Measurements from ENCODE around the gene TMEM131.

The TMEM131 gene

DNA sequence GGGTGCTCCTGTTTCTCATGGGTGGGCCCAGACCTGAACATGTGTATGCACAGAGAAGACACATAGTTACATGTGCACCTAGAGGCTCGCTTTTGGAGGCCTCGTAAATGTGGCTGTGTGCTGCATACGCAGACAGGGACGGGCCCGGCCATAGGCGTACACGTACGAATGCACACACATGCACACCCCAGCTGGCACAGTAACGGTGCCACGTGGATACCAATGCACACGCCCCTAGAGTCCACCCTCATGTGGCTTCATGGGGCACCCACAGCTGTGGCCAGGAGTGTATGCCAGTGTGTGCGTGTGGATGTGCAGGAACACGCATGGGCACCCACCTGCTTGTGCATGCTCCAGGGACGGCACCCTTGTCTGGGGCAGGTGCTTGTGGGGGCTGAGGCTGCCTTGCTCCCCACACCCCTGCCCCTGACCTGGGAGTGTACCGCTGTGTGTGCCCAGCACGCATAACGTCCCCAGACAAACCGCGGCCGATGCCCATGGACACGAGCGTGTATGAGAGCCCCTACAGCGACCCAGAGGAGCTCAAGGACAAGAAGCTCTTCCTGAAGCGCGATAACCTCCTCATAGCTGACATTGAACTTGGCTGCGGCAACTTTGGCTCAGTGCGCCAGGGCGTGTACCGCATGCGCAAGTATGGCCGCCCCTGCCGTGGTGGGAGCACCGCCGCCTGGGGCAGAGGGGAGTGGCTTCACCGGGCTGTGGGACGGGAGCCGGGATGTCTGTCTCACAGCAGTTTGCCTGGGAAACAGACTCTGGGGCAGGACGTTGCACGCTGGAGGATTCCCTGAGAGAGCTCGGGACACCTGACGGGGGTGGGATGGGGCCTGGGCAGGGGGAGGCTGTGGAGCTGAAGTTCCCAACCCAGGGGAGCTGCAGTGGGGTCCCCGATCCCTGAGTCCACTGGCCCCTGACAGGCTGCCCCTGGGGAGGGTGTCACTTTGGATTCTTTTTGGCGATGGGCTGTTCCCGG, 261.4 kb downstream of the TMEM131 start:
- DNase-seq = no peak

DNA sequence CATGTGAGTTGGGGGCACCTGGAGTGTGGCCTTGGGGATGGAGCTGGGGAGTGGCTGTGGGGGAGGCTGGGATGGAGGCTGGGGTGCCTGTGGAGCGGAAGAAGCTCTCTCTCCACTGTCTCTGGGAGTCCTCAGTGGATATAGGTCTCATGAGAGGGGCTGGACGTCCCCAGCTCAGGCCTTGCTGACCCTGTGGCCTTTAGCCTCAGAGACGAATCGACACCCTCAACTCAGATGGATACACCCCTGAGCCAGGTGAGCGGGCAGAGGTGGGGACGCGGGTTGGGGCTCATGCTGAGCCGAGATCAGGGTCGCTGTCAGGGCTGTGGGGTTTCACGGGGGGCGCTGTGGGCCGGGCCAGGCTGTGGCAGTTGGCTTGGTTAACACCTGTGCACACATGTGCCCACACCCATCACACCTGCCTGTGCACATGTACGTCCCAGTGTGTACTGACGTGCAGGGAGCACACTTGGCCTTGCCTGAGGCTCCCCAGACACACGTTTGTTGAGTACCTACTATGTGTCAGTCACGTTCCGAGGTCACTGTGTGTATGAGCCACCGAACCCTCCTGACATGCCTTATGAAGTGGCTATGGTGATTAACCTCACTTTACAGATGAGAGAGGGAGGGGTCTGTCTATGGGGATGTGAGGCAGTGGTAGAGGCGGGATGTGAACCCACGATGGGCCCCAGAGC, 262.3 kb downstream of the TMEM131 start:
- no peak for DNase-seq

DNA sequence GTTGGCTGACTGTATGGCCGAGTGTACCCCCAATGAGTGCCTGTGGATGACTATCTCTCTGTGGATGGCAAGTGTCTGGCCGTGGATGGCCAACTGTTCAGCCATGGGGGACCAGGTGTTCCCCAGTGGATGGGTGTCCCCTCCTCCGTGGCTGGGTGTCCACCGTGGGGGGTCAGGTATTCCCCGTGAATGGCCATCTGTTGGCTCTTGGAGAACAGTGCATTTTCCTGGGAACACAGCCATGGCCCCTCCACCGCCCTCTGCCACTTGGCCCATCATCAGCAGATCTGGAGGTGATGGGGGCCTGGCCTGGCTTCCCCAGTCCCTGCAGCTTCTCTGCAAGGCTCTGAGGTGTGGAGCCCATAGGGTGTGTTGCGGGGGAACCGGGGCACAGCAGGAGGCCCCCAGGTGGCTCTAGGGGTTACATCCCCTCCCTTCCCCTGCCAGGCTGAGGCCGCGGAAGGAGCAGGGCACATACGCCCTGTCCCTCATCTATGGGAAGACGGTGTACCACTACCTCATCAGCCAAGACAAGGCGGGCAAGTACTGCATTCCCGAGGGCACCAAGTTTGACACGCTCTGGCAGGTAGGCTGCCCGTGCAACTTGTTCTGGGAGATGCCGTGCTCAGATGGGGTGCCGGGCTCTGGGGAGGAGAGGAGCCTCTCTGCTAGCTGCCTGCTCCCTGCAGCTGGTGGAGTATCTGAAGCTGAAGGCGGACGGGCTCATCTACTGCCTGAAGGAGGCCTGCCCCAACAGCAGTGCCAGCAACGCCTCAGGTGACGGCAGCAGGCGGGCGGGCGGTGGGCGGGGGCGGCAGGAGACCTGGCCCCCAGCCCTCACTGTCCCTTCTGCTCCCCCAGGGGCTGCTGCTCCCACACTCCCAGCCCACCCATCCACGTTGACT, 263.1 kb downstream of the TMEM131 start:
- DNase-seq = no peak

DNA sequence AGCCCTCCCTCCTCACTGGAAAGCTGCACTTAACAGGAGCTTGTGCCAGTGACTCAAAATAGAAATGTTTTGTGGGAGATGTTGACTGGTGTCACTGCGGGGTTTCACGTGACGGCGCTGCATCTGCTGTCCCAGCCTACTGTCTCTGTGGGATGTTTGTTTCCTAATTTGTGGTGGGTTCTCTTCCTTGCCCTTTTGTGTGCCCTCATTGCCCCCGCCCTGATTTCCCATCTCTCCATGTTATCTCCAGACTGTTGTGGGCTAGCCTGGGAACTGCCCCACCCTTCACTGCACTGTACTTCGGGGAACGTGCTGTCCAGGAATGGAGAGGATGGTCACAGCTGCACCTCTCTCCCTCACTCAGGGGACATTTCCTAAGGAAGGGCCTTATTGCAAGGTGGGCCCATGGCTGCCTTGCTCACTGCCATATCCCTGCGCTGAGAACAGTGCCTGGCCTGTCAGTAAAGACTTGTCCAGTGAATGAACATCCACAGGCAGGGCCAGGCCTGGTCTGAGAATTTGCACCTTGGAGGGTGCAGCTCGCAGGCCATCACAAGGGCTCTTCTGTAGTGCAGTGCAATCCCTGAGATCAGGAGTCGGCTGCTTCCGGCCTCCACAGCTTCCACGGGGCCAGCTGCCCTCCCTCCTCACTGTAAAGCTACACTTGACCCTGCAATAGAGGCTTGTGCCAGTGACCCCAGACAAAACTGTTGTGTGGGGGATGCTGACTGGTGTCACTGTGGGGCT, 264.3 kb downstream of the TMEM131 start:
- no peak for DNase-seq

DNA sequence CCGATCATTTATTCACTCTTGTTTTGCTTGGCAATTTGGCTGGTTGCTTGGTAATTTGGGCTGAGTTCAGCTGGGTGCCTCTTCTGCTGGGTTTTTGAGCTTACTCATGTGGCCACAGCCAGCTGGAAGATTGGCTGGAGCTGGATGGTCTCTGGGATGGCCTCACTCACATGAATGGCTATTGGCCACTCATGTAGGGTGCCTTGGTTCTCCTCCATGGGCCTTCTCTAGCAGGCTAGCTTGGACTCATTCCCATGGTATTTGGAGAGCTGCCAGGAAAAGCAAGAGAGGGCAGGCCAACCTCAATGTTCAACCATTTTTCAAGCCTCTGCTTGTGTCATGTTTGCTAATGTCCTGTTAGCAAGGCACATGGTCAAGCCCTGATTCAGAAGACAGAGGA, 265.5 kb downstream of the TMEM131 start:
- DNase-seq = no peak

DNA sequence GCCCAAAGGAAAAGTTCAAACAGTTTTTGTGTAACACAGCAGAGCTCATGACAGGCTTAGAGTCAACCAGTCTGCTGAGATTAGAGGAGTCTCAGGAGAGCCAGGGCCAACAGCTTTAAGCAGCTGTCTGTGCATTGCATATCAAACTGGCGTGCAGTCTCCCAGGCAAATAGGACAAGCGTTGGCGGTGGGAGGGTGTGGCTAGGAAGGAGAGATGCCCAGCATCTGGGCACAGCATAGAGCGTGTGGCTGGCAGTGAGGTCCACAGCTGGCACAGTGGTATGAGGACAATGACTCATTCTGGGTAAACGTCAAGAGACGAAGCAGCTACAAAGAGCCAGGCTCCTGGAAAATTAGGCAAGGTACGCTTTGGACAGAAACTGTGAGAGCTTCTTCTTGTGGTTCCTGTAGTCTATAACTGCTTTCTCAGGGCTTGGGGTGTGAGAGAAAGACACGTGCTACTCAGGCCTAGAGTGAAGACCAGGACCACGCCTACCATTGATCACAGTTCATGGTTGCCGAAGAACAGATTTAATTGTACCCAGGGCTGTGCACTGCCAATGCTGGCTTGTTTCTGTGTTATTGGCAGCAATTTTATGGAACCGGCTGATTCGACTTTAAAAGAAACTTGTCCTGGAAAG, 267.5 kb downstream of the TMEM131 start:
- peak; percentile 57 for DNase-seq

DNA sequence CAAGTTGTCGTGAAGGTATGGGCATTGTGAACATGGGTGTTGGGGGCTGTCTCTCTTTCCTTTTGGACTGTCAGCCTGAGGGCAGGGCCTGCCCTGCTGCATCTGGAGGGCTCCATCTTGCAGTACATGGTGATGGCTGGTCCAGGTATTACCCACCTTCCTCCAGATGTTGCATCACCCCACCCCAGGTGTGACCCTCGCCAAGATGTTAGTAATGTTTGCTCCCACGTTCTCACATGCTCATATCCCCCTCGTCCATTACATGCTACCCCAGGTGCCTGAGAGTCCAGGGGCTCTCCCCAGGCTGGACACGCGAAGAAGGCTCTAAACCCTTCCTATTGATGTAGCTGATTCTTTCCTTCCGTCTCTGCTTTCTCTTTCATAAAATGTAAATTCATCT, 268.5 kb downstream of the TMEM131 start:
- no peak for DNase-seq

DNA sequence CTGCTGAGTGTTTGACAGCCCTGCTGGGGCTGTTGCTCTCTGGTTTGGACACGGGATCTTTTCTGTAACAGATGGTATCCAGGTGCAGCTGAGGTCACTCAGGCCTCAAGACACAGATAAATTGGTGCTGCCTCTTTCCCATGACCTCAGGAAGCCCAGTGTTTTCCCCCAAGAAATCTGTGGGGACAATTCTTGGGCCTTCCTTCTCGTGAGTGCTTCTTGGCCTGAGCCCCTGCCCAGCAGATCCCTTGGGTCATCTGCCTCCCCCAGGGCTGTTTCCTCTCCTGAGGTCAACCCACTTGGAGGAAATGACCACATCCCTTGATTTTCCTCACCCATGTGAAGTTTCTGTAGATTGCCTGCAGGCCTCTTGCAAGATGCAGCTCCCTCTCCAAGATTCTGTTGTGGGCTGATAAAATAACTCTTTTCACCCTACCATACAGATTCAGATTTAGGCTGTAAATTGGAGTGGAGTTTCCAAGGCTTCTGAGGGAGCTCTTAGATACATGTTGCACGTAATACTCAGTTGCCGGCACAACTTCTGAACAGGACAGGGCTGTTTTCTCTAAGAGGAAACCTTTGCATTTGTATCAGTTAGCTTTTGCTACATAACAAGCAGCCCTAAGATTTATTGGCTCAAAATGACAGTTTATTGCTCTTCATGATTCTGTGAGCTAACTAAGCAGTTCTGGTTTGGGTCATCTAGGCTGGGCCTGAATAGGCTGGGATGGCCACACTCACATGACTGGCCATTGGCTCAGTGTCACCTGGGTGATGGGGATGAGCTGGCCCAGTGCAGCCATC, 269.3 kb downstream of the TMEM131 start:
- no peak for DNase-seq

DNA sequence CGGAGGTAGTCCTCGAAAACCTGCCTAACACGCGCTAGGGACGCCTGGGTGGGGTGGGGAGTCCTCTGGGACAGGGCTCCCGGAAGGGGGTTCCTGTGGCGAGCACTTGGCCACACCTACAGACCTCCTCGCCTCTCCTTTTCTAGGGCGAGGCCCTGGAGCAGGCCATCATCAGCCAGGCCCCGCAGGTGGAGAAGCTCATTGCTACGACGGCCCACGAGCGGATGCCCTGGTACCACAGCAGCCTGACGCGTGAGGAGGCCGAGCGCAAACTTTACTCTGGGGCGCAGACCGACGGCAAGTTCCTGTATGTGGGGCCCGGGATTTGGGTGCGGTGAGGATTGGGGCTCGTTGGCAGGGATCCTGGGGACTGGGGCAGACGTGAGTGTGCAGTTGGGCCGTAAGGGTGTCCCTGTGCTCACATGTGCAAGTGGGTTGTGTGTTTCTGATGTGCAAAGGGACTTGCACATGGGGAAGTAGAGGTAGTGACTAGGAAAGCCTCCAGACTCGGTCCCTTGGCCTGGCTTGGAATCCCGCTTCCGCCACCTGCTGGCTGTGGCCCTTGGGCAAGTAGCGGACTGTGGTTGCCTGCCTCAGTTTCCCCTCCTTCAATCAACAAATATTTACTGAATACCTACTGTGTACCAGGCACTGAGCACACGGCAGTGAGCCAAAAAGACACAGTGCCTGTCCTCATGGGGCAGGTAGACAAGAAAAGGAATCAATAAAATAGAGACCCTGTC, 270.6 kb downstream of the TMEM131 start:
- no peak for DNase-seq

DNA sequence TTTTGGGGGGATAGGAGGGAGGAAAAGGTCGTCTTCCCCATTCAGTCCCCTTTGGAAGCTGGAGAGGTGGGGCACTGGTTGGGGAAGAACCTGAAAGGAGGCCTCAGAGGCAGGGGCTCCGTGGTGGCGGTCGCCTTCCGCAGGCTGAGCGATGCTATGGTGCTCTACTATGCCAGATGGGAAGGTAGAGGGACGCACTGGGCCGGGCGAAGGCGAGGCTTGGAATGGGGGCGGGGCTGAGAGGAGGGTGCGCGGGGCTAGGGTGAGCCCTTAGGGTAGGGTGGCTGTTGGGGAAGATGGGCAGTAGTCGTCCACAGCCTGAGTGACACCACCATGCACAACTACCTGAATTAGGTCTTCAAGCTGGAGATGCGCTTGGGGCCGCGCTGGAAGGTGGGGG, 271.2 kb downstream of the TMEM131 start:
- DNase-seq = no peak

DNA sequence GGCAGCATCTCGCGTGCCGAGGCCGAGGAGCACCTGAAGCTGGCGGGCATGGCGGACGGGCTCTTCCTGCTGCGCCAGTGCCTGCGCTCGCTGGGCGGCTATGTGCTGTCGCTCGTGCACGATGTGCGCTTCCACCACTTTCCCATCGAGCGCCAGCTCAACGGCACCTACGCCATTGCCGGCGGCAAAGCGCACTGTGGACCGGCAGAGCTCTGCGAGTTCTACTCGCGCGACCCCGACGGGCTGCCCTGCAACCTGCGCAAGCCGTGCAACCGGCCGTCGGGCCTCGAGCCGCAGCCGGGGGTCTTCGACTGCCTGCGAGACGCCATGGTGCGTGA, 271.7 kb downstream of the TMEM131 start:
- no peak for DNase-seq

DNA sequence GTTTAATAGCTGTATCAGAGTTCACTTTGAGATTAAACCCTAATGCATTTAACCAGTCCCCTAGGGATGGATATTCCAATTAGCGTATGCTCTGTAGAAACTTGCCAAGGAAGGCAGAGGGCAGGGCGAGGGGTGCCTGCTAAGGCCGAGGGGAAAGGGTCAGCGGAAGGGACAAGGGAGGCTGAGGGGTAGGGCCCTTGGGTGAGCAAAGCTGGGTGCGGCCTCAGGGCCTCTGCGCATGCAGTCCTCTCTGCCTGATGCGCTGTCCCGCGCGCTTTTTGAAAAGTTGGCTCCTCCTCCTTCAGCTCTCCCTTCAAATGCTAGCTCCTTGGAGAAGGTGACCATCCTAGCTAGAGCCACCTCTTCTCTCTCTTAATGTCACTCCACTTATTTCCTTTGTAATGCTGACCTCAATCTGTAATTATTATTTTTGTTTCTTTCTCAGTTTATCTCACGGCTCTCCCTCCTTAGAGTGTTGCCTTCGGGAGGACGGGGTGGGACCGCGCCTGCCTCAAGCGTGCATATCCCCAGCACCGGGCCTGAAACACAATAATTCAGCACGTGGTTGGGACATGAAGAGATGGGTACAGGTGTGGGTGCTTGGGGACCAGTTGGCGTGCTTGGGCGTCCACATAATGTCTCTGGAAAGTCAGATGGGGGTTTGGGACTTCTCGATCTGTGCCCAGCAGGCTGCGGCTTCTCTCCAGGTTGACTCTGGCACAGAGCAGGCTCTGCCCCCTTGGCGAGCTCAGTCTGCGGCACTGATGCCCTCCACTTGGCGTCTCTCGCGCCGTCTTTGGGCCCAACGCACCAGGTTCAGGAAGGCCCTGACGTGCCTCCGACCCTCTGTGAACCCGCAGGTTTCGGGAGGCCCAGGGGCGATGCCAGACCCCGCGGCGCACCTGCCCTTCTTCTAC, 272.3 kb downstream of the TMEM131 start:
- no peak for DNase-seq

DNA sequence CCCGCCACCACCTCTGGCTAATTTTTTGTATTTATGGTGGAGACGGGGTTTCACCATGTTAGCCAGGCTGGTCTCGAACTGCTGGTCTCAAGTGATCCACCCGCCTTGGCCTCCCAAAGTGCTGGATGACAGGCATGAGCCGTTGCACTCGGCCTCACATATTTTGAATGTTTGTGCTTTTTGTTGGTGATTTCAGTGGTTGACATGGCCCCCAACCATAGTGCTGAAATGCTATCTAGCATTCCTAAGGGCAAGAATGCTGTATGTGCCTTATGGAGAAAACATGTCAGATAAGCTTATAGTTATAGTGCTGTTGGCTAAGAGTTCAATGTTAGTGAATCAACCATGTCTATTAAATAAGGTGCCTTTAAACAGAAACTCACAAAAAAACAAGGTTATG, 273.5 kb downstream of the TMEM131 start:
- DNase-seq = no peak

DNA sequence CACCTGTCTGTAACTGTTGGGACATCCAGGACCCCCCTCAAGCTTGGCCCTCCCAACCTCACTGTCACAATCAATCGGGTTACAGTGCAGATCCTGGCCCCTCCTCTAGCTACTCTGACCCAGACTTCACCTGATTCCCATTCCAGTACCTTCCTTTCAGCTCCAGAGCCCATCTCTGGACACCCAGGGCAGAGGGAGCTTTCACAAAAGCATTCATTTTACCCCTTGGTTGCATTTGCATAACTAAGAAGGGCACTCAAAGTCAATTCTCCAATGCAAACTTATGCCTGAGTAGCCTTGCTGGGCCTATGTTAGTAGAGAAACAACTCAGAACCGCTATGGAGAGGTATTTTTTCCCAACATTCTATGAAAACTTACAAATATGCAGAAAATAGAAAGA, 275.0 kb downstream of the TMEM131 start:
- no peak for DNase-seq

DNA sequence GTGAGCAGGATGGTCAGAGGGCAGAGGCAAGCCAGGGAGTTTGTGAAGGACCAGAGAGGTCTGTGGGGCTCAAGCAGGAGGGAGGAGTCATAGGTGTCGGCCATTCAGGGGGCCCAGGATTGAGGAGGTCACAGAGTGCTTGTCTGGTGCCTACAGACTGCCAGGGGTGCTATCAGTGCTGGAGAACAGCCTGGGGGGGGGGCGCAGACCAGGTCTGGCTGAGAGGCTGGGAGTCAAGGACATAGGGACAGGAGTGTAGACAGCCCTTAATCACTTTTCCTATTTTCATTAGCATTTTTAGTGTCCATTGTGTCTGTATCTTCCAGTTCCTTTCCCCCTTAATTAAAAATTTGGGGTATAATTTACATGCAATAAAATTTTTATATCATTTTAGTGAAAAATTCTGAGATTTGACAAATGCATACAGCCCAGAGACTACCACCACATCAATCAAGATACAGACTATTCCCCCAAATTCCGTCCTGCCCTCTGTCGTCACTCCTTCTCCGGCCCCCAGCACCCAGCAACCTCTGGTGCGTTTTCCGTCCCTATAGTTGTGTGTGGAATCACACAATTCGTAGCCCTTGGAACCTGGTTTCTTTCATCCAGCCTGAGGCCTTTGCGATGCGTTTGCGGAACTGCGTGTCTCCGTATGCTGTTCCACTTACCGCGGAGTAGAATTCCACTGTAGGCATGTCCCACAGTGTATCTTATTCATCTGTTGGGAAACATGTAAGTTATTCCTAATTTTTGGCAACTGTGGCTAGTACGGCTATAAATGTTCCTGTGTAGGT, 276.2 kb downstream of the TMEM131 start:
- DNase-seq = no peak

DNA sequence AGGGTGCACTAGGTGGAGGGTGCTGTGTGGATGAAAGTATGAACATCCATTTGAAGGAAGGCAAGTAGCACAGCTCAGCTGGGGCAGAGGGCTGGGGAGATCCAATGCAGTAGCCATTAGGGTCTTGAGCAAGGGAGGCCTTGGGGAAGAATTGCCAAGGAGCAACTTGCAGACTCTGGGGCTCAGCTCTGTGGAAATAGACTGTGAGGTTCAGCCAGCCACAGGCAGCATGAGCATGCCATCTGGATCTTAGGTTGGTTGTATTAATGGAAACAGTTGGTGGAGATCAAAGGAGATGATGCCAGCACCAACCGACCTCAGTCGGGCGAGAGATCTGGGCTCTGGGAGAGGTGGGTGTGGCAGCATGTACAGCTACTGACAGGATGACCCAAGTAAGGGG, 276.8 kb downstream of the TMEM131 start:
- no peak for DNase-seq

DNA sequence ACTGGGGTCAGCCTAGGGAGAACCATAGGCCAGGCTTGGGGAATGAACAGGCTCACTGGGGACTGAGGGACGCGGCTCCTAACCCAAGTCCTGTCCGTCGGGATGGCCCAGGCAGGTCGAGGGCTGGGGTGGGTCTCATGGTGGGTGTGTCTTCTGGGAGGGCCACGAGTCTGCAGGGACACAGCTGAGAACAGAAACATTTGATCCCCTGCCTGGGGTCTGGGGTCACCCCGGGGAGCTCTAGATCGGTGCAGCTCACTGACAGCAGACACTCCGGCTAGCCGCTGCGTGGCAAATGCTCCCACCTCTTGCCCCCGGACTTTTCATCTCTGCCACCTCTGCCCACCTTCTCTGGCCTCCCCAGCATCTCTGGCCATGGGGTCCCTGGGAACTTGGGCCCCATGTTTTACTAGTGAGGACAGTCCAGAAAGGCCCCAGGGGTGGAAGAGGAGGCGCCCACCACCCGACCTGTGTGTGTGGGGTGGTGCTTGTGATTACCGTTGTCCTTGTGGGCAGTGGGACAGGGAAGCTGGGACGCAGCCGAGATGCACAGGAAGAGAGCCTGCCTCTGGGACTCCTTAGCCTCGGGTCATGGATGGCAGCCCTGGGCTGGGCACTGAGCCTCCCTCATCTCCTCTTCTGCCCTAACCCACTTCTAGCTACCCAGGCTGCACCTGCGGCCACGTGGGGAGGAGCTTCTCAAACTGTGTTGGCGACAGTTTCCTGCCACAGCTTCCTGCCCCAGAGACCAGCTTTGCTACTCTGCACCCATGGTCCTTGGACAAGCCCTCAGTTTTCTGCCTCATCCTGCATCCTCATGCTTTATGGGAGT, 277.5 kb downstream of the TMEM131 start:
- DNase-seq = peak; percentile 43
